ENCODE data around the gene NCK2. TPM values are rescaled to one million over a fixed set of nuclear protein-coding genes. Genes with fewer than 3 reads are reported as not detected.

NCK2 gene
- total RNA-seq, 1 experiment from 2014 or later = 21.6 TPM

- Histone ChIP-seq H3K27ac (ENCODE audit: low read depth, low read length, poor library complexity, severe bottlenecking) (no peak overlapping the region), H3K4me1 (ENCODE audit: insufficient read depth, low read length, poor library complexity, severe bottlenecking) (no peaks in the 10 kb centered on the region), H3K9me3 (ENCODE audit: low read depth, low read length, poor library complexity, severe bottlenecking) (peaks cover 6% of the 10 kb centered on the region), H3K4me3 (ENCODE audit: low read depth, low read length, poor library complexity, severe bottlenecking) (no peak overlapping the region), H3K36me3 (ENCODE audit: insufficient read depth, low read length, poor library complexity, severe bottlenecking) (no peaks in the 10 kb centered on the region), H3K27me3 (replicated peaks; ENCODE audit: insufficient read depth, low read depth, low read length, poor library complexity) (no peaks in the 10 kb centered on the region)
- TF ChIP-seq CTCF (conservative IDR thresholded peaks at IDR 0.05; ENCODE audit: low read depth, low read length) (no peak), EZH2 (IDR thresholded peaks at IDR 0.05; ENCODE audit: borderline replicate concordance, low read depth, low read length, poor library complexity, severe bottlenecking) (no peak)
- no peak for DNase-seq (ENCODE audit: low spot score)
- intact Hi-C loops (cut with micrococcal nuclease; ENCODE audit: unreplicated experiment) = no loop called here
- CTCF ChIA-PET = no interaction called here
- POLR2A ChIA-PET (ENCODE audit: low non-redundant PET) = no interaction called here
- BruUV-seq (replicated peaks) = no TSS peak
Measured at GRCh38 chr2:105932582-105932981, 187.9 kb downstream of the NCK2 start.

- POLR2A ChIA-PET (ENCODE audit: low non-redundant PET) = no interaction called here
- peaks cover 6% of the 10 kb centered on the region for H3K9me3 ChIP-seq (ENCODE audit: low read depth, low read length, poor library complexity, severe bottlenecking)
- BruUV-seq (replicated peaks) = no TSS peak
- H3K27ac ChIP-seq (ENCODE audit: low read depth, low read length, poor library complexity, severe bottlenecking) = no peak overlapping the region
- no peak overlapping the region for H3K4me3 ChIP-seq (ENCODE audit: low read depth, low read length, poor library complexity, severe bottlenecking)
- DNase-seq (ENCODE audit: low spot score) = no peak
- H3K36me3 ChIP-seq (ENCODE audit: insufficient read depth, low read length, poor library complexity, severe bottlenecking) = no peaks in the 10 kb centered on the region
- no peaks in the 10 kb centered on the region for H3K27me3 ChIP-seq (replicated peaks; ENCODE audit: insufficient read depth, low read depth, low read length, poor library complexity)
- no peak for TF ChIP-seq EZH2 (IDR thresholded peaks at IDR 0.05; ENCODE audit: borderline replicate concordance, low read depth, low read length, poor library complexity, severe bottlenecking)
- TF ChIP-seq CTCF (conservative IDR thresholded peaks at IDR 0.05; ENCODE audit: low read depth, low read length) = no peak
- H3K4me1 ChIP-seq (ENCODE audit: insufficient read depth, low read length, poor library complexity, severe bottlenecking) = no peaks in the 10 kb centered on the region
- intact Hi-C loops (cut with micrococcal nuclease; ENCODE audit: unreplicated experiment) = no loop called here
- CTCF ChIA-PET = interaction anchor here (0.8 kb wide), 1 partner anchor 65 kb away, joined by 3 read pairs; no protein-coding TSS in a partner anchor
Measured at GRCh38 chr2:105933906-105934305, 189.2 kb downstream of the NCK2 start.

- ChIA-PET CTCF (no interaction called here), POLR2A (ENCODE audit: low non-redundant PET) (no interaction called here)
- intact Hi-C loops (cut with micrococcal nuclease; ENCODE audit: unreplicated experiment) = no loop called here
- Histone ChIP-seq H3K4me1 (ENCODE audit: insufficient read depth, low read length, poor library complexity, severe bottlenecking) (no peaks in the 10 kb centered on the region), H3K36me3 (ENCODE audit: insufficient read depth, low read length, poor library complexity, severe bottlenecking) (no peaks in the 10 kb centered on the region), H3K27me3 (replicated peaks; ENCODE audit: insufficient read depth, low read depth, low read length, poor library complexity) (no peaks in the 10 kb centered on the region), H3K4me3 (ENCODE audit: low read depth, low read length, poor library complexity, severe bottlenecking) (no peak overlapping the region), H3K9me3 (ENCODE audit: low read depth, low read length, poor library complexity, severe bottlenecking) (peaks cover 6% of the 10 kb centered on the region), H3K27ac (ENCODE audit: low read depth, low read length, poor library complexity, severe bottlenecking) (no peak overlapping the region)
- DNase-seq (ENCODE audit: low spot score) = no peak
- no TSS peak for BruUV-seq (replicated peaks)
- TF ChIP-seq CTCF (conservative IDR thresholded peaks at IDR 0.05; ENCODE audit: low read depth, low read length) (no peak), EZH2 (IDR thresholded peaks at IDR 0.05; ENCODE audit: borderline replicate concordance, low read depth, low read length, poor library complexity, severe bottlenecking) (no peak)
Measured at GRCh38 chr2:105934467-105934866, 189.8 kb downstream of the NCK2 start.

Measured in A673 (cell line).